HepG2 (cell line): ENCODE data around the gene CADPS2. TPM values are rescaled to one million over a fixed set of nuclear protein-coding genes. Genes with fewer than 3 reads are reported as not detected.

Experiments used
- ATAC-seq: fragments of 200-7000 bp; cut with Tn5 transposase; 3 replicates; pipeline ENCODE4 v1.9.1; 2020; ENCODE audit warnings: mild to moderate bottlenecking, moderate library complexity
- BruUV-seq: library from RNA; stranded (reverse); fragments of 400-500 nt; replicated peaks from 2 replicates; lab custom pipeline; 2021; lab: Mats Ljungman, UMichigan
- CTCF ChIA-PET: fragments of 300-600 bp; formaldehyde crosslinking; extraction: SDS; loops from one replicate; lab custom pipeline; 2021; ENCODE audit warnings: low total read pairs, inconsistent platforms, low intra/inter-chr PET ratio; lab: Yijun Ruan, JAX
- POLR2A ChIA-PET: fragments of 350-600 bp; sonication (Branson Sonifier 250); formaldehyde crosslinking; loops from one replicate; lab custom pipeline; 2020; ENCODE audit warnings: antibody characterized with exemption, inconsistent platforms; lab: Yijun Ruan, JAX
- DNase-seq: peaks from one replicate; pipeline ENCODE4 v3.0.0-alpha.2; 2015; ENCODE audit warnings: low spot score
- FAIRE-seq: peaks from 3 replicates; lab custom pipeline; 2011; peaks lifted over from hg19 to GRCh38; lab: Jason Lieb, UNC
- H2AFZ ChIP-seq: one replicate; pipeline ENCODE4 v1.6.1; 2011; ENCODE audit warnings: low read length, inconsistent platforms
- H3K27ac ChIP-seq: fragments of 300-600 bp; 3 replicates; pipeline ENCODE4 v1.8.0; 2011; ENCODE audit warnings: mixed run types, mild to moderate bottlenecking, mixed read lengths, low read length, inconsistent platforms; ENCODE audit not compliant: insufficient read depth; ENCODE audit errors: extremely low read length
- H3K27me3 ChIP-seq, 2 experiments: fragments of 200-600 bp in 1 of 2; 2 replicates in 1 of 2; 3 replicates in 1 of 2; pipeline versions ENCODE4 v1.6.0 to v1.8.0; 2011; ENCODE audit warnings: low read length in 2 of 2, mild to moderate bottlenecking in 2 of 2, moderate library complexity in 2 of 2, inconsistent platforms in 1 of 2; ENCODE audit not compliant: insufficient read depth in 2 of 2, control insufficient read depth in 1 of 2
- H3K36me3 ChIP-seq, 2 experiments: fragments of 200-600 bp in 1 of 2; replicated peaks in 1 of 2; 2 replicates in 1 of 2; 3 replicates in 1 of 2; pipeline versions ENCODE4 v1.5.1 to v1.8.0; 2011; ENCODE audit warnings: low read length in 2 of 2, inconsistent platforms in 1 of 2; ENCODE audit not compliant: insufficient read depth in 2 of 2, control insufficient read depth in 1 of 2
- H3K4me1 ChIP-seq: 2 replicates; pipeline ENCODE4 v1.5.1; 2012; ENCODE audit warnings: low read length, inconsistent platforms; ENCODE audit not compliant: insufficient read depth
- H3K4me2 ChIP-seq: 2 replicates; pipeline ENCODE4 v1.6.0; 2011; ENCODE audit warnings: low read depth, low read length, inconsistent platforms
- H3K4me3 ChIP-seq, 3 experiments: fragments of 200-600 bp in 1 of 3; sonication (generic), shearing (Covaris generic) in 1 of 3; replicated peaks in 1 of 3; 2 replicates each; pipeline ENCODE4 v1.5.1; 2011 to 2016; ENCODE audit warnings: low read length in 3 of 3, inconsistent platforms in 2 of 3, low read depth in 2 of 3, mild to moderate bottlenecking in 2 of 3, control low read depth in 1 of 3, mixed read lengths in 1 of 3; ENCODE audit not compliant: insufficient read depth in 1 of 3
- H3K79me2 ChIP-seq: one replicate; pipeline ENCODE4 v1.6.1; 2011; ENCODE audit warnings: low read length, inconsistent platforms; ENCODE audit not compliant: insufficient read depth
- H3K9ac ChIP-seq: 2 replicates; pipeline ENCODE4 v1.6.0; 2011; ENCODE audit warnings: mild to moderate bottlenecking, low read depth, low read length, inconsistent platforms; ENCODE audit not compliant: insufficient read depth
- H3K9me3 ChIP-seq: 2 replicates; pipeline ENCODE4 v1.5.1; 2012; ENCODE audit warnings: mild to moderate bottlenecking, low read length
- H4K20me1 ChIP-seq: 2 replicates; pipeline ENCODE4 v1.6.0; 2011; ENCODE audit warnings: inconsistent platforms, mild to moderate bottlenecking, low read length, moderate library complexity; ENCODE audit not compliant: insufficient read depth
- BRCA1 ChIP-seq: sonication (generic); formaldehyde crosslinking; IDR thresholded peaks from 2 replicates; pipeline ENCODE4 v1.4.0; 2020; ENCODE audit warnings: missing genetic modification reagents
- ETS1 ChIP-seq: sonication (generic); formaldehyde crosslinking; IDR thresholded peaks from 2 replicates; pipeline ENCODE4 v1.4.0; 2020; ENCODE audit warnings: missing genetic modification reagents
- FIP1L1 ChIP-seq: fragments of 200-400 bp; formaldehyde crosslinking; IDR thresholded peaks from 2 replicates; pipeline ENCODE4 v1.6.1; 2018; ENCODE audit warnings: low read depth, mild to moderate bottlenecking, low read length, moderate library complexity, borderline replicate concordance; ENCODE audit not compliant: insufficient read depth
- HOXA7 ChIP-seq: sonication (generic); formaldehyde crosslinking; IDR thresholded peaks from 2 replicates; pipeline ENCODE4 v1.8.1; 2022; ENCODE audit warnings: mild to moderate bottlenecking, missing genetic modification reagents, moderate library complexity
- KDM3A ChIP-seq: IDR thresholded peaks from 2 replicates; pipeline ENCODE4 v1.6.1; 2018; ENCODE audit warnings: low read depth, missing compliant biosample characterization
- PLRG1 ChIP-seq: fragments of 450-650 bp; conservative IDR thresholded peaks from 2 replicates; pipeline ENCODE4 v1.6.1; 2016
- RELA ChIP-seq: sonication (generic); formaldehyde crosslinking; IDR thresholded peaks from 2 replicates; pipeline ENCODE4 v1.4.0; 2020; ENCODE audit warnings: missing genetic modification reagents
- ZMAT3 ChIP-seq: sonication (generic); formaldehyde crosslinking; conservative IDR thresholded peaks from 2 replicates; pipeline ENCODE4 v1.7.0; 2021; ENCODE audit warnings: missing genetic modification reagents
- ZNF280B ChIP-seq: sonication (generic); formaldehyde crosslinking; IDR thresholded peaks from 2 replicates; pipeline ENCODE4 v1.5.0; 2020; ENCODE audit warnings: missing genetic modification reagents, mild to moderate bottlenecking, borderline replicate concordance
- in situ Hi-C: cut with HindIII; loops from 2 replicates; pipeline ENCODE4 v1.10.0; 2017; ENCODE audit warnings: low pct_unique_long_range_greater_than_20kb; ENCODE audit not compliant: extremely low pct_ligation_motif_present
- intact Hi-C: fragments of 100-400 bp; cut with micrococcal nuclease; formaldehyde crosslinking; loops from one replicate; pipeline ENCODE4 v1.10.0; 2022; ENCODE audit not compliant: unreplicated experiment
- polyA plus RNA-seq, 8 experiments: library from polyadenylated mRNA; depleted of rRNA in 3 of 8; stranded (reverse) in 7 of 8; unstranded in 1 of 8; fragments of >200 nt; fragmentation: Illumina TruSeq in 4 of 8; extraction: Trizol in 4 of 8; gene quantifications; 2 replicates each; pipeline versions ENCODE4 v1.2.1 to v1.2.3, GENCODE V29; 2011 to 2016; ENCODE audit warnings: low read depth in 4 of 8, missing spikeins in 1 of 8, mixed read lengths in 1 of 8; ENCODE audit not compliant: insufficient read depth in 1 of 8
- total RNA-seq, 5 experiments: library from RNA; depleted of rRNA; stranded (reverse); fragments of >200 nt; fragmentation: Illumina TruSeq; extraction: Trizol; gene quantifications; 2 replicates each; pipeline ENCODE4 v1.2.3, GENCODE V29; 2016; ENCODE audit warnings: low read depth in 1 of 5

The CADPS2 gene
- total and polyA plus RNA-seq, 2 of the 13 experiments (the other 11 are each of a cell fraction or from before 2014, with no cell fraction given) = 17.6 to 43.8 TPM

GRCh38 chr7:122552769-122553168, 333.5 kb downstream of the CADPS2 start:
- TF ChIP-seq FIP1L1 = no peak
- TF ChIP-seq PLRG1 = no peak
- TF ChIP-seq HOXA7 (CRISPR knock-in tag) = no peak
- TF ChIP-seq ZMAT3 (CRISPR knock-in tag) = no peak
- TF ChIP-seq BRCA1 (CRISPR knock-in tag) = no peak
- TF ChIP-seq KDM3A (CRISPR knock-in tag) = no peak
- TF ChIP-seq RELA (CRISPR knock-in tag) = no peak
- no peak for TF ChIP-seq ETS1 (CRISPR knock-in tag)
- no peak for TF ChIP-seq ZNF280B (CRISPR knock-in tag)
- TF ChIP-seq, all 625 proteins: peak for 0
- Histone ChIP-seq H4K20me1 (no peaks in the 10 kb centered on the region), H3K9me3 (no peaks in the 10 kb centered on the region), H3K4me3 (no peak overlapping the region), H3K27me3 (no peaks in the 10 kb centered on the region), H3K4me2 (no peak overlapping the region), H3K79me2 (no peaks in the 10 kb centered on the region), H3K36me3 (peaks cover 3% of the 10 kb centered on the region in 2 experiments; a peak in 2 of 5 replicates), H3K9ac (no peak overlapping the region), H3K27ac (no peak overlapping the region), H3K4me1 (peaks cover 7% of the 10 kb centered on the region), H2AFZ (no peak overlapping the region)
- CTCF ChIA-PET = no interaction called here
- no peak for DNase-seq
- no peak for ATAC-seq
- no peak for FAIRE-seq
- POLR2A ChIA-PET = no interaction called here
- in situ Hi-C loops (no loop called here), intact Hi-C loops (loop anchor here (5.0 kb wide), 1 partner anchor 335 kb away; the partner anchor contains the start of gene CADPS2)
- BruUV-seq = no TSS peak
